ENCODE results near the gene TMEM221. TPM values are rescaled to one million over a fixed set of nuclear protein-coding genes. Genes with fewer than 3 reads are reported as not detected.

Gene TMEM221
- total and polyA plus RNA-seq, 4 experiments from 2014 or later = 0.09 TPM; not detected in 3

DNA sequence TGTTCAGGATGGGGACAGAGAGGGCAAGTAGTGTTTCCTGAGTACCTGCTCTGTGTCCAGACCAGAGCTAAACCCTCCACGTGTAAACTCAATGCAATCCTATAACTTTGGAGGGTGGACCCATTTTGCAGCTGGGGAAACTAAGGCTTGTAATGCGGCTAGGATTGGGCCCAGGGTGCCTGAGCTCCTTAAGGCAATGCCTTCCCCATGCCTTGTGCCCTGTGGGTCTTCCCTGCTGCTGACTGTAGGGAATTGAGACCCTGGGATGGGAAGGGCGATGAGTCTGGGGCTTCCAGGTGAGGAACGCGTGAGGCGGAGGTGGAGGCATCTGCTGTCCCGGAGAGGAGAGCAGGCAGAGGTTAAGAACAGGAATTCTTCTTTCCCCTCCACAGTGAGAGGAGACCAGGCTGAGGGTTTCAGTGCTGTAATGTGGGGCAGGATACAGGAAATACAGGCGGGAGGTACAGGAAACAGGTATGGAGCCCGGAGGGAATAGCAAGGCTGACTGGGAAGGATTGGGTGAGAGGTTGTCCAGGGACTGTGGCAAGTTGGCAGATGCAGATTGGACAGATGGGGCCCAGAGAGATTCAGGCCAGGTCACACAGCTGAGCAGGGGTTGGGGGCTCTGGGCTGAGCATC, 41.0 kb upstream of the TMEM221 start:
- no peaks in the 10 kb centered on the region for H3K27me3 Mint-ChIP-seq
- ChIA-PET CTCF (ENCODE audit: partially characterized antibody) (interaction anchor here (2.0 kb wide), 1 partner anchor 84 kb away, joined by 8 read pairs; no protein-coding TSS in a partner anchor), POLR2A (ENCODE audit: partially characterized antibody) (interaction anchor here (0.5 to 1.3 kb wide), 3 partner anchors 9 to 70 kb away, joined by 3 read pairs; partner anchors contain the start of genes MVB12A and SLC27A1)
- H3K36me3 Mint-ChIP-seq = no peaks in the 10 kb centered on the region
- no peaks in the 10 kb centered on the region for H3K27me3 ChIP-seq (ENCODE audit: insufficient read depth, low read length)
- H3K27ac ChIP-seq (ENCODE audit: low read depth, low read length) = peak overlapping the region; percentile 33
- no peak overlapping the region for H3K4me3 ChIP-seq (ENCODE audit: low read length in 2 of 2)
- intact Hi-C loops (cut with micrococcal nuclease) = loop anchor here (2.0 kb wide), 1 partner anchor 19 kb away; the partner anchor contains the start of gene SLC27A1
- no peaks in the 10 kb centered on the region for H3K9me3 Mint-ChIP-seq
- no peaks in the 10 kb centered on the region for H3K36me3 ChIP-seq (ENCODE audit: insufficient read depth, low read length)
- peak overlapping the region; percentile 54 to 93 (median 87) for H3K27ac Mint-ChIP-seq
- H3K4me1 ChIP-seq (ENCODE audit: insufficient read depth, low read length) = peaks cover 41% of the 10 kb centered on the region
- no peaks in the 10 kb centered on the region for H3K9me3 ChIP-seq (ENCODE audit: control insufficient read depth in 1 of 2, low read length in 2 of 2)
- peak overlapping the region in 6 of 8 donors; percentile 43 to 76 (median 58) for H3K4me3 Mint-ChIP-seq
- DNase-seq = peak in 1 of 5 donors; percentile 30
- H3K4me1 Mint-ChIP-seq = peaks cover 21 to 42% (median 29%) of the 10 kb centered on the region in 4 donors

DNA sequence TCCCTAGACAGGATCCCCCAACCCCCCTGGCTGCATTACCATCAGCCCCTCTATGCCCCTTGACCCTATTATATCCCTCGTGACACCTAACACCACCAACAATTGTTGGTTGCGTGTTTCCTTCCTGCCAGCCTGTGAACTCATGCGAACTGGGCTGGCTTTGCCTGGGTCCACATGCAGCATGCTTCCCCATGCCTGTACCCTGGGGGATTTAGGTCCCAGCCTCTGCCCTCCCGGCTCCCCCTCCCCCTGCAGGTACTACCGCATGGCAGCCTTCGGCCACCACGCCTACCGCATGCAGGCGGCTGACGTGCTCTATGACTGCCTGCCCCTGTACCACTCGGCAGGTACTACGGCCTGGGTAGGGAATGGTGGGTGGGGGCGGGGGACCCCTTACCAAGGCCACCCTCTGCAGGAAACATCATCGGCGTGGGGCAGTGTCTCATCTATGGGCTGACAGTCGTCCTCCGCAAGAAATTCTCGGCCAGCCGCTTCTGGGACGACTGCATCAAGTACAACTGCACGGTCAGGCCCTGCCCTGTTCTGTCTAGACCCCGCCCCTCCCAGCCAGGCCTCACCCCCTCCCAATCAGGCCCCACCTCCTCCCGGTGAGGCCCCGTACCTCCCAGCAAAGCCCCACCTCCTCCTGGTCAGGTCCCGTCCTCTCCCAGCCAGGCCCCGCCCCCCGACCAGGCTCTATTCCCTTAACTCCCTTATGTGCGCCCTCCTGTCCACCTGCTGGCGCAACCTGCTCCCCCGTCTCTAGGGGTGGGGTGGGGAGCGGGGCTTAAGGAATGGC, 40.3 kb upstream of the TMEM221 start:
- Histone ChIP-seq H3K4me1 (ENCODE audit: insufficient read depth, low read length) (peaks cover 41% of the 10 kb centered on the region), H3K27me3 (ENCODE audit: insufficient read depth, low read length) (no peaks in the 10 kb centered on the region), H3K36me3 (ENCODE audit: insufficient read depth, low read length) (no peaks in the 10 kb centered on the region), H3K27ac (ENCODE audit: low read depth, low read length) (peak overlapping the region; percentile 33), H3K4me3 (ENCODE audit: low read length in 2 of 2) (no peak overlapping the region), H3K9me3 (ENCODE audit: control insufficient read depth in 1 of 2, low read length in 2 of 2) (no peaks in the 10 kb centered on the region)
- no peaks in the 10 kb centered on the region for H3K27me3 Mint-ChIP-seq
- peak overlapping the region; percentile 67 to 96 (median 91) for H3K27ac Mint-ChIP-seq
- no peaks in the 10 kb centered on the region for H3K36me3 Mint-ChIP-seq
- peak overlapping the region; percentile 68 to 83 (median 75) for H3K4me3 Mint-ChIP-seq
- intact Hi-C loops (cut with micrococcal nuclease) = loop anchor here (2.0 kb wide), 1 partner anchor 18 kb away; the partner anchor contains the start of gene SLC27A1
- peak; percentile 58 to 81 (median 61) for DNase-seq
- H3K4me1 Mint-ChIP-seq = peaks cover 21 to 42% (median 31%) of the 10 kb centered on the region in 4 donors
- no peaks in the 10 kb centered on the region for H3K9me3 Mint-ChIP-seq
- CTCF ChIA-PET (ENCODE audit: partially characterized antibody) = interaction anchor here (2.0 to 2.1 kb wide), 2 partner anchors 7 to 85 kb away, joined by 6 to 8 read pairs; no protein-coding TSS in a partner anchor
- POLR2A ChIA-PET (ENCODE audit: partially characterized antibody) = interaction anchor here (0.5 to 1.0 kb wide), 2 partner anchors 8 to 18 kb away, joined by 3 read pairs; partner anchors contain the start of gene SLC27A1

DNA sequence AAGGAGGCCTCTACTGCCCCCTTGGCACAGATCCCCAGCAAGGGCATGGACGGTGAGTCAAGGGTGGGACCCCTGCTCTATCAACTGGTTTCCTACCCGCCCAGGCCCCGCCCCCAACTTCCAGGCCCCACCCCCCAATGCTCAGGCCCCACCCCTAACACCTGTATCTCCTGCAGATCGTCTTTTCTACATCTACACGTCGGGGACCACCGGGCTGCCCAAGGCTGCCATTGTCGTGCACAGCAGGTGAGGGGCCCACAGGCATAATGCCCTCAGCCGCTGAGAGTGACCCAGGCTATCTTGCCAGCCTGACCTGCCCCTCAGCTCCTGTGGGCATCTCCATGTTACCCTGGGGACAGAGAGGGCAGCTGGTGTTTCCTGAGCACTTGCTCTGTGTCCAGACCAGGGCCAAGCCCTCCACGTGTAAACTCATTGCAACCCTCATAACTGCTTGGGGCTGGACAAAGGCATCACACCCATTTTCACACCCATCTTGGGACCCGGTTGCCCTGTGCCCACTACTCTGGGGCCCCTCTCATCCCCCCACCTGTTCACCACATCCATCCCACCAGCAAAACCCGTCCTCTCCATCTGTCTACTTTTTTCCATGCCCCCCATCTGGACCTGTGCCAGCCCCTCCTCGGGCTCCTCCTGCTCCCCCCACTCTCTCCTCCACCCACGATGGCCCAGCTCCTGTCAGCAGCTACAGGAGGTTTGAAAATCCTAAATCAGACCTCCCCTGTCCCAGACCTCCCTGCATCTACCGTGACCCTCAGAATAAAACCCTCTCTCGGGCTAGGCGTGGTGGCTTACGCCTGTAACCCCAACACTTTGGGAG, 39.0 kb upstream of the TMEM221 start:
- ChIA-PET POLR2A (ENCODE audit: partially characterized antibody) (no interaction called here), CTCF (ENCODE audit: partially characterized antibody) (interaction anchor here (2.1 kb wide), 1 partner anchor 9 kb away, joined by 6 read pairs; no protein-coding TSS in a partner anchor)
- H3K9me3 ChIP-seq (ENCODE audit: control insufficient read depth in 1 of 2, low read length in 2 of 2) = no peaks in the 10 kb centered on the region
- no peak overlapping the region for H3K4me3 ChIP-seq (ENCODE audit: low read length in 2 of 2)
- Mint-ChIP-seq H3K9me3 (no peaks in the 10 kb centered on the region), H3K27me3 (no peaks in the 10 kb centered on the region), H3K4me3 (no peak overlapping the region), H3K4me1 (peaks cover 21 to 43% (median 33%) of the 10 kb centered on the region in 4 donors), H3K36me3 (no peaks in the 10 kb centered on the region), H3K27ac (peak overlapping the region in 4 of 7 donors; percentile 29 to 96 (median 80))
- no peaks in the 10 kb centered on the region for H3K36me3 ChIP-seq (ENCODE audit: insufficient read depth, low read length)
- no peaks in the 10 kb centered on the region for H3K27me3 ChIP-seq (ENCODE audit: insufficient read depth, low read length)
- peaks cover 41% of the 10 kb centered on the region for H3K4me1 ChIP-seq (ENCODE audit: insufficient read depth, low read length)
- intact Hi-C loops (cut with micrococcal nuclease) = loop anchor here (2.0 kb wide), 1 partner anchor 17 kb away; the partner anchor contains the start of gene SLC27A1
- H3K27ac ChIP-seq (ENCODE audit: low read depth, low read length) = no peak overlapping the region
- peak in 1 of 5 donors; percentile 37 for DNase-seq

DNA sequence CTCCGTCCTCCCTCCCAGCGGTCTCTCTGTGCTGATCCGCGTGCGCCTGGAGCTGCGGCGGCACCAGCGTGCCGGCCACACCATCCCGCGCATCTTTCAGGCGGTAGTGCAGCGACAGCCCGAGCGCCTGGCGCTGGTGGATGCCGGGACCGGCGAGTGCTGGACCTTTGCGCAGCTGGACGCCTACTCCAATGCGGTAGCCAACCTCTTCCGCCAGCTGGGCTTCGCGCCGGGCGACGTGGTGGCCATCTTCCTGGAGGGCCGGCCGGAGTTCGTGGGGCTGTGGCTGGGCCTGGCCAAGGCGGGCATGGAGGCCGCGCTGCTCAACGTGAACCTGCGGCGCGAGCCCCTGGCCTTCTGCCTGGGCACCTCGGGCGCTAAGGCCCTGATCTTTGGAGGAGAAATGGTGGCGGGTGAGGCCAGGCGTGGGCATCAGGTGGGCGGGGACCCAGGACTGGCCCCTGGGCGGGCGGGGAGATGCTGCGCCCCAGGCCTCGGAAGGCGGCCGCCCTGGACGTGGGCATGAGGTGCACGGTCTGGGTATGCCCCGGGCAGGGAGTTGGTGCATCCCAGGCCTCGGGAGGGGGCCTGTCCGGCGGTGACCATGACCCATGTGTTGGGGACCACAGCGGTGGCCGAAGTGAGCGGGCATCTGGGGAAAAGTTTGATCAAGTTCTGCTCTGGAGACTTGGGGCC, 38.2 kb upstream of the TMEM221 start:
- Histone ChIP-seq H3K36me3 (ENCODE audit: insufficient read depth, low read length) (no peaks in the 10 kb centered on the region), H3K27me3 (ENCODE audit: insufficient read depth, low read length) (no peaks in the 10 kb centered on the region), H3K4me3 (ENCODE audit: low read length in 2 of 2) (no peak overlapping the region), H3K27ac (ENCODE audit: low read depth, low read length) (no peak overlapping the region), H3K9me3 (ENCODE audit: control insufficient read depth in 1 of 2, low read length in 2 of 2) (no peaks in the 10 kb centered on the region), H3K4me1 (ENCODE audit: insufficient read depth, low read length) (peaks cover 41% of the 10 kb centered on the region)
- no peaks in the 10 kb centered on the region for H3K27me3 Mint-ChIP-seq
- intact Hi-C loops (cut with micrococcal nuclease) = no loop called here
- ChIA-PET CTCF (ENCODE audit: partially characterized antibody) (interaction anchor here (2.1 kb wide), 1 partner anchor 10 kb away, joined by 6 read pairs; no protein-coding TSS in a partner anchor), POLR2A (ENCODE audit: partially characterized antibody) (no interaction called here)
- no peak overlapping the region for H3K27ac Mint-ChIP-seq
- no peak overlapping the region for H3K4me3 Mint-ChIP-seq
- no peaks in the 10 kb centered on the region for H3K9me3 Mint-ChIP-seq
- H3K4me1 Mint-ChIP-seq = peaks cover 21 to 43% (median 33%) of the 10 kb centered on the region in 4 donors
- DNase-seq = no peak
- no peaks in the 10 kb centered on the region for H3K36me3 Mint-ChIP-seq

DNA sequence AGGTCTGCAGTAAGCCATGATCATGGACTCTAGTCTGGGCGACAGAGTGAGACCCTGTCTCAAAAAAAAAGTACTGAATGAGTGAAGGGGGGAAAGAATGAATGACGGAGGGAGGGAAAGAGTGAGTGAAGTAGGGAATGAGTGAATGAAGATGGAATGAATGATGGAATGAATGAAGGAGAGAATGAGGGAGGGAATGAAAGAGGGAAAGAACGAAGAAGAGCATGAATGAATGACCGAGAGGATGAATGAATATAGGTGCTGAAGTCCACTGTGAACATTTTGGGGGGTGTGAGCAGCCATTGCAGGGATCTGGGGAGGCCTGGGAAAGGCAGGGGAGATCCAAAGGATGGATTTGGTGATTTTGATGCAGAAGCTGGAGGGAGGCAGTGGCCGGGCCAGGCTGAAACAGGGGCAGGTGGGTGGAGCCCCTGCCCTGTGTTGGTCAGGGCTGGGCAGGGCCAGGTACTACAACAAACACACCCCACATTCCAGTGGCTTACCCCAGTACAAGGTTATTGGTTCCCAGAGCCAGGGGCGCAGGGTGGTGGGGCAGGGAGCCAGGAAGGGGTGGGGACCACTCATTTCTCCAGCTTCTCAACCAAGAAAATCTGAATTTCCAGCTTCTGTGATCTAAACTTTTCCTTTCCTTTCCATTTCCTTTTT, 36.2 kb upstream of the TMEM221 start:
- Mint-ChIP-seq H3K36me3 (no peaks in the 10 kb centered on the region), H3K4me3 (no peak overlapping the region), H3K4me1 (peaks cover 17 to 28% (median 21%) of the 10 kb centered on the region in 4 donors), H3K9me3 (no peaks in the 10 kb centered on the region), H3K27ac (peak overlapping the region in 2 of 7 donors; percentile 47 to 68), H3K27me3 (no peaks in the 10 kb centered on the region)
- CTCF ChIA-PET (ENCODE audit: partially characterized antibody) = interaction anchor here (1.2 to 1.8 kb wide), 2 partner anchors 10 to 12 kb away, joined by 4 to 8 read pairs; no protein-coding TSS in a partner anchor
- POLR2A ChIA-PET (ENCODE audit: partially characterized antibody) = no interaction called here
- Histone ChIP-seq H3K27ac (ENCODE audit: low read depth, low read length) (no peak overlapping the region), H3K36me3 (ENCODE audit: insufficient read depth, low read length) (no peaks in the 10 kb centered on the region), H3K27me3 (ENCODE audit: insufficient read depth, low read length) (no peaks in the 10 kb centered on the region), H3K4me3 (ENCODE audit: low read length in 2 of 2) (no peak overlapping the region), H3K9me3 (ENCODE audit: control insufficient read depth in 1 of 2, low read length in 2 of 2) (no peaks in the 10 kb centered on the region), H3K4me1 (ENCODE audit: insufficient read depth, low read length) (peaks cover 23% of the 10 kb centered on the region)
- intact Hi-C loops (cut with micrococcal nuclease) = no loop called here
- DNase-seq = no peak

DNA sequence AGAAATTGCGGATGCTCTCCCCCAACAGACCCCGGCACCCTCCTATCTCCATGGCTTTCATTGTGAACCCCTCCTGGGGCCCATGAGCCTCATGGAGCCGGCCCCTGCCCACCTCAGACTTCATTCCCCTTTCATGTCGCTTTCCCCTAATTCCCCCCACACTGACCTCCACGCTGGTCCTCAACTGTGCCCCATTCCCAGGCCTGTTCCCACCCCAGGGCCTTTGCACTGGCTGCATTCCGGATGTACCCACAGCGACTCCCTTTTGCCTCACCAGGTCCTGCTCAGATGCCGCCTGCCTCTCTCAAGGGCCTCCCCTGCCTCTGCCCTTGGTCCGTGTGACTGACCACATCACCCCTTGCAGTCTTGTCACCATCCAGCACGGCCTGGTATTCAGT, 35.1 kb upstream of the TMEM221 start:
- no peak overlapping the region for H3K27ac ChIP-seq (ENCODE audit: low read depth, low read length)
- ChIA-PET POLR2A (ENCODE audit: partially characterized antibody) (no interaction called here), CTCF (ENCODE audit: partially characterized antibody) (no interaction called here)
- Mint-ChIP-seq H3K9me3 (no peaks in the 10 kb centered on the region), H3K36me3 (no peaks in the 10 kb centered on the region), H3K4me3 (no peak overlapping the region), H3K27ac (peak overlapping the region in 2 of 7 donors; percentile 29 to 57), H3K4me1 (peaks cover 8 to 17% (median 11%) of the 10 kb centered on the region in 4 donors), H3K27me3 (no peaks in the 10 kb centered on the region)
- H3K9me3 ChIP-seq (ENCODE audit: control insufficient read depth in 1 of 2, low read length in 2 of 2) = no peaks in the 10 kb centered on the region
- DNase-seq = no peak
- H3K4me3 ChIP-seq (ENCODE audit: low read length in 2 of 2) = no peak overlapping the region
- H3K27me3 ChIP-seq (ENCODE audit: insufficient read depth, low read length) = no peaks in the 10 kb centered on the region
- H3K36me3 ChIP-seq (ENCODE audit: insufficient read depth, low read length) = no peaks in the 10 kb centered on the region
- intact Hi-C loops (cut with micrococcal nuclease) = no loop called here
- H3K4me1 ChIP-seq (ENCODE audit: insufficient read depth, low read length) = peaks cover 13% of the 10 kb centered on the region
